Endothelial cell of umbilical vein (primary cell): ENCODE results near the gene SEMA3A. TPM values are rescaled to one million over a fixed set of nuclear protein-coding genes. Genes with fewer than 3 reads are reported as not detected.

Experiments
- BruUV-seq: library from RNA; stranded (reverse); fragments of 400-500 nt; replicated peaks from 2 replicates; lab custom pipeline; 2021; lab: Mats Ljungman, UMichigan
- CTCF ChIA-PET: fragments of 300-600, 350-600 bp; sonication (Branson Sonifier 250); formaldehyde crosslinking; loops from one replicate; lab custom pipeline; 2021; ENCODE audit warnings: antibody characterized with exemption, inconsistent platforms; lab: Charles Lee
- POLR2A ChIA-PET: fragments of 300-600, 350-600 bp; sonication (Branson Sonifier 250); formaldehyde crosslinking; loops from one replicate; lab custom pipeline; 2021; ENCODE audit warnings: antibody characterized with exemption, inconsistent platforms; lab: Charles Lee
- DNase-seq: peaks from one replicate; pipeline ENCODE4 v3.0.0-alpha.2; 2011; ENCODE audit warnings: low read depth, low spot score
- FAIRE-seq: peaks from 2 replicates; lab custom pipeline; 2011; peaks lifted over from hg19 to GRCh38; lab: Jason Lieb, UNC
- H2AFZ ChIP-seq: 2 replicates; pipeline ENCODE4 v1.6.0; 2012; ENCODE audit warnings: low read depth, low read length, control low read depth, inconsistent platforms
- H3K27ac ChIP-seq: 2 replicates; pipeline ENCODE4 v1.5.1; 2011; ENCODE audit warnings: low read depth, mild to moderate bottlenecking, control low read depth, low read length, moderate library complexity; ENCODE audit not compliant: insufficient read depth
- H3K27me3 ChIP-seq, 2 experiments: 2 replicates each; pipeline versions ENCODE4 v1.6.0 to v1.6.1; 2011; ENCODE audit warnings: low read length in 2 of 2, mixed read lengths in 1 of 2; ENCODE audit not compliant: control insufficient read depth in 2 of 2, insufficient read depth in 2 of 2
- H3K36me3 ChIP-seq, 2 experiments: 2 replicates in 1 of 2; 3 replicates in 1 of 2; pipeline ENCODE4 v1.5.1; 2011; ENCODE audit warnings: low read length in 2 of 2, mild to moderate bottlenecking in 1 of 2, moderate library complexity in 1 of 2; ENCODE audit not compliant: control insufficient read depth in 2 of 2, insufficient read depth in 2 of 2; ENCODE audit errors: extremely low read depth in 1 of 2
- H3K4me1 ChIP-seq: 3 replicates; pipeline ENCODE4 v1.5.1; 2011; ENCODE audit warnings: mild to moderate bottlenecking, low read length; ENCODE audit not compliant: control insufficient read depth, insufficient read depth; ENCODE audit errors: extremely low read depth
- H3K4me2 ChIP-seq: 2 replicates; pipeline ENCODE4 v1.6.1; 2011; ENCODE audit warnings: low read length, control low read depth, mixed read lengths; ENCODE audit not compliant: insufficient read depth
- H3K4me3 ChIP-seq, 3 experiments: fragments of 200-600 bp in 1 of 3; sonication (generic), shearing (Covaris generic) in 1 of 3; replicated peaks in 1 of 3; 2 replicates each; pipeline ENCODE4 v1.5.1; 2011 to 2016; ENCODE audit warnings: control low read depth in 3 of 3, low read length in 3 of 3, mild to moderate bottlenecking in 2 of 3, inconsistent platforms in 1 of 3, low read depth in 1 of 3, moderate library complexity in 1 of 3; ENCODE audit not compliant: insufficient read depth in 1 of 3
- H3K79me2 ChIP-seq: 2 replicates; pipeline ENCODE4 v1.6.0; 2012; ENCODE audit warnings: low read length, inconsistent platforms; ENCODE audit not compliant: control insufficient read depth, insufficient read depth
- H3K9ac ChIP-seq: replicated peaks from 2 replicates; pipeline ENCODE3; 2011; ENCODE audit warnings: low read length, control low read depth; ENCODE audit not compliant: insufficient read depth; ENCODE audit errors: extremely low read depth
- H3K9me1 ChIP-seq: replicated peaks from 3 replicates; pipeline ENCODE4 v1.6.0; 2011; ENCODE audit warnings: mild to moderate bottlenecking, low read length; ENCODE audit not compliant: control insufficient read depth, insufficient read depth; ENCODE audit errors: extremely low read depth
- H3K9me3 ChIP-seq: replicated peaks from 2 replicates; pipeline ENCODE4 v1.5.1; 2012; ENCODE audit warnings: low read length, inconsistent platforms; ENCODE audit not compliant: control insufficient read depth, insufficient read depth
- H4K20me1 ChIP-seq: replicated peaks from 2 replicates; pipeline ENCODE3; 2011; ENCODE audit warnings: mild to moderate bottlenecking, low read length; ENCODE audit not compliant: control insufficient read depth, insufficient read depth; ENCODE audit errors: extremely low read depth
- CTCF ChIP-seq, 2 donors: IDR thresholded peaks; 1 replicate in 1 of 2; 2 replicates in 1 of 2; pipeline ENCODE4 v1.5.1; 2011; ENCODE audit warnings: low read length in 2 of 2, mild to moderate bottlenecking in 2 of 2, moderate library complexity in 2 of 2, control low read depth in 1 of 2, inconsistent platforms in 1 of 2, low read depth in 1 of 2; ENCODE audit not compliant: insufficient read depth in 1 of 2; ENCODE audit errors: extremely low read depth in 1 of 2
- EZH2 ChIP-seq: IDR thresholded peaks from 2 replicates; pipeline ENCODE4 v1.6.1; 2012; ENCODE audit warnings: borderline replicate concordance, low read depth, mild to moderate bottlenecking, moderate library complexity, low read length, inconsistent platforms; ENCODE audit not compliant: severe bottlenecking
- FOS ChIP-seq: IDR thresholded peaks from 2 replicates; pipeline ENCODE4 v1.6.1; 2011; ENCODE audit warnings: mild to moderate bottlenecking, low read length, moderate library complexity, borderline replicate concordance; ENCODE audit not compliant: insufficient read depth
- GATA2 ChIP-seq: IDR thresholded peaks from 2 replicates; pipeline ENCODE4 v1.7.0; 2011; ENCODE audit warnings: low read depth, mild to moderate bottlenecking, moderate library complexity, mixed read lengths, low read length; ENCODE audit not compliant: insufficient read length, insufficient read depth
- JUN ChIP-seq: IDR thresholded peaks from 2 replicates; pipeline ENCODE4 v1.6.1; 2011; ENCODE audit warnings: borderline replicate concordance, low read depth; ENCODE audit not compliant: insufficient read length, insufficient read depth
- MAX ChIP-seq: IDR thresholded peaks from 2 replicates; pipeline ENCODE4 v1.6.1; 2011; ENCODE audit not compliant: insufficient read depth, insufficient read length
- MYC ChIP-seq: IDR thresholded peaks from one replicate; pipeline ENCODE4 v1.6.1; 2011; ENCODE audit warnings: mild to moderate bottlenecking, low read depth, low read length
- POLR2A ChIP-seq: IDR thresholded peaks from 2 replicates; pipeline ENCODE4 v1.6.1; 2012; ENCODE audit warnings: low read depth, mild to moderate bottlenecking, control low read depth, low read length
- POLR2AphosphoS5 ChIP-seq: IDR thresholded peaks from 2 replicates; pipeline ENCODE4 v1.6.1; 2012; ENCODE audit warnings: low read depth, mild to moderate bottlenecking, control low read depth, low read length, moderate library complexity; ENCODE audit not compliant: insufficient read depth
- dilution Hi-C: fragments of 300-500 bp; cut with MboI; formaldehyde crosslinking; loops from one replicate; pipeline ENCODE4 v1.15.0; 2019; ENCODE audit warnings: low sequenced_read_pairs; ENCODE audit not compliant: extremely low pct_ligation_motif_present
- intact Hi-C: fragments of 100-400 bp; cut with micrococcal nuclease; formaldehyde crosslinking; loops from one replicate; pipeline ENCODE4 v1.10.0; 2022
- polyA plus RNA-seq, 4 experiments: library from polyadenylated mRNA; depleted of rRNA in 3 of 4; stranded (reverse) in 3 of 4; unstranded in 1 of 4; fragments of >200 nt; gene quantifications; 2 replicates each; pipeline versions ENCODE4 v1.2.1 to v1.2.3, GENCODE V29; 2011 to 2012; ENCODE audit warnings: missing spikeins in 1 of 4
- total RNA-seq: library from RNA; stranded (reverse); gene quantifications from 2 replicates; pipeline ENCODE4 v1.2.3, GENCODE V29; 2021

The SEMA3A gene
- total and polyA plus RNA-seq, 2 donors (not counting 3 experiments of a cell fraction or from before 2014, with no cell fraction given), result 0.68 to 1.2 TPM

GRCh38 chr7:83956104-83956503 is 238.5 kb downstream of the SEMA3A start:
- Histone ChIP-seq H4K20me1 (no peaks in the 10 kb centered on the region), H3K79me2 (no peaks in the 10 kb centered on the region), H3K36me3 (no peaks in the 10 kb centered on the region), H3K9me1 (no peaks in the 10 kb centered on the region), H3K4me2 (no peak overlapping the region), H3K27ac (no peak overlapping the region), H3K9ac (no peak overlapping the region), H3K4me1 (no peaks in the 10 kb centered on the region), H3K4me3 (no peak overlapping the region), H2AFZ (no peak overlapping the region), H3K9me3 (no peaks in the 10 kb centered on the region), H3K27me3 (no peaks in the 10 kb centered on the region)
- ChIA-PET POLR2A (no interaction called here), CTCF (interaction anchor here (2.1 to 4.3 kb wide), 2 partner anchors 8 to 20 kb away, joined by 8 to 16 read pairs; no protein-coding TSS in a partner anchor)
- DNase-seq (no peak), FAIRE-seq (no peak)
- dilution Hi-C loops (no loop called here), intact Hi-C loops (no loop called here)
- no TSS peak for BruUV-seq
- TF ChIP-seq JUN (no peak), POLR2A (no peak), POLR2AphosphoS5 (no peak), MYC (no peak), EZH2 (no peak), CTCF (IDR thresholded peaks at IDR 0.05; ENCODE audit: extremely low read depth in 1 of 2, insufficient read depth in 1 of 2, low read depth in 1 of 2, low read length in 2 of 2) (no peak), FOS (no peak), MAX (no peak), GATA2 (no peak)
